Gastroesophageal sphincter (tissue), 4 donors: Measurements from ENCODE around the gene MTCL3.

ENCODE experiments used
- ATAC-seq: fragments of 150-250 bp; one replicate; pipeline ENCODE4 v1.9.1; 2016; ENCODE audit warnings: mild to moderate bottlenecking, moderate library complexity
- H3K27ac ChIP-seq, 4 donors: fragments of 200-600 bp; sonication (generic) in 3 of 4; 1 replicate in 3 of 4; 2 replicates in 1 of 4; pipeline ENCODE4 v1.5.1; 2016 to 2019
- H3K27me3 ChIP-seq: fragments of 200-600 bp; sonication (generic); one replicate; pipeline ENCODE4 v1.5.1; 2019
- H3K36me3 ChIP-seq, 2 donors: fragments of 200-600 bp; sonication (generic); one replicate each; pipeline ENCODE4 v1.5.1; 2019; ENCODE audit warnings: control low read depth in 1 of 2
- H3K4me1 ChIP-seq, 3 donors: fragments of 200-600 bp; sonication (generic); 1 replicate in 2 of 3; 2 replicates in 1 of 3; pipeline ENCODE4 v1.5.1; 2016 to 2019; ENCODE audit warnings: control low read depth in 2 of 3
- H3K4me3 ChIP-seq, 2 donors: fragments of 200-600 bp; sonication (generic); one replicate each; pipeline ENCODE4 v1.5.1; 2019; ENCODE audit warnings: mild to moderate bottlenecking in 1 of 2, moderate library complexity in 1 of 2
- H3K9me3 ChIP-seq, 3 donors: fragments of 200-600 bp; sonication (generic); one replicate each; pipeline ENCODE4 v1.5.1; 2017 to 2019; ENCODE audit warnings: control low read depth in 2 of 3
- EP300 ChIP-seq: sonication (generic); formaldehyde crosslinking; IDR thresholded peaks from one replicate; pipeline ENCODE4 v1.6.1; 2017; ENCODE audit warnings: antibody characterized with exemption, mild to moderate bottlenecking
- POLR2A ChIP-seq, 2 donors: fragments of 450-650 bp; IDR thresholded peaks; one replicate each; pipeline ENCODE4 v1.6.1; 2017; ENCODE audit warnings: antibody characterized with exemption in 2 of 2, mild to moderate bottlenecking in 2 of 2, moderate library complexity in 1 of 2
- POLR2AphosphoS5 ChIP-seq: sonication (generic); formaldehyde crosslinking; IDR thresholded peaks from one replicate; pipeline ENCODE4 v1.6.1; 2017; ENCODE audit warnings: antibody characterized with exemption
- WGBS, 2 donors: methylation state at CpG; one replicate each; pipeline ENCODE4 v1.1.5; 2018; ENCODE audit warnings: low coverage in 1 of 2; 5-methylcytosine and 5-hydroxymethylcytosine counted together
- TF ChIP-seq, protein P1 (sequence below), 4 experiments: fragments of 200-600 bp in 2 of 4; fragments of 450-650 bp in 2 of 4; sonication (generic) in 1 of 4; IDR thresholded peaks; one replicate each; pipeline ENCODE4 v1.5.1; 2017 to 2019; ENCODE audit warnings: antibody characterized with exemption in 4 of 4, mild to moderate bottlenecking in 2 of 4, moderate library complexity in 2 of 4

MTCL3 gene

GRCh38 chr6:127477658-127478057 lies 41.5 kb downstream of the MTCL3 start:
- no peak overlapping the region for H3K27ac ChIP-seq
- no peak overlapping the region for H3K4me3 ChIP-seq
- WGBS, 2 donors: 100% methylated on average over 1 of the region's 1 CpG
- peaks cover 0 to 20% of the 10 kb centered on the region in 2 donors for H3K36me3 ChIP-seq
- no peaks in the 10 kb centered on the region for H3K4me1 ChIP-seq
- H3K9me3 ChIP-seq: no peaks in the 10 kb centered on the region
- ATAC-seq: no peak
- H3K27me3 ChIP-seq: no peaks in the 10 kb centered on the region
- TF ChIP-seq, protein P1, sequence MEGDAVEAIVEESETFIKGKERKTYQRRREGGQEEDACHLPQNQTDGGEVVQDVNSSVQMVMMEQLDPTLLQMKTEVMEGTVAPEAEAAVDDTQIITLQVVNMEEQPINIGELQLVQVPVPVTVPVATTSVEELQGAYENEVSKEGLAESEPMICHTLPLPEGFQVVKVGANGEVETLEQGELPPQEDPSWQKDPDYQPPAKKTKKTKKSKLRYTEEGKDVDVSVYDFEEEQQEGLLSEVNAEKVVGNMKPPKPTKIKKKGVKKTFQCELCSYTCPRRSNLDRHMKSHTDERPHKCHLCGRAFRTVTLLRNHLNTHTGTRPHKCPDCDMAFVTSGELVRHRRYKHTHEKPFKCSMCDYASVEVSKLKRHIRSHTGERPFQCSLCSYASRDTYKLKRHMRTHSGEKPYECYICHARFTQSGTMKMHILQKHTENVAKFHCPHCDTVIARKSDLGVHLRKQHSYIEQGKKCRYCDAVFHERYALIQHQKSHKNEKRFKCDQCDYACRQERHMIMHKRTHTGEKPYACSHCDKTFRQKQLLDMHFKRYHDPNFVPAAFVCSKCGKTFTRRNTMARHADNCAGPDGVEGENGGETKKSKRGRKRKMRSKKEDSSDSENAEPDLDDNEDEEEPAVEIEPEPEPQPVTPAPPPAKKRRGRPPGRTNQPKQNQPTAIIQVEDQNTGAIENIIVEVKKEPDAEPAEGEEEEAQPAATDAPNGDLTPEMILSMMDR (IDR thresholded peaks at IDR 0.05): no peak
- no peak for TF ChIP-seq EP300

- Histone ChIP-seq H3K9me3 (no peaks in the 10 kb centered on the region), H3K27me3 (no peaks in the 10 kb centered on the region), H3K4me3 (no peak overlapping the region), H3K27ac (no peak overlapping the region), H3K4me1 (no peaks in the 10 kb centered on the region), H3K36me3 (peaks cover 0 to 20% of the 10 kb centered on the region in 2 donors)
- no peak for TF ChIP-seq POLR2AphosphoS5
- TF ChIP-seq, protein P1 (IDR thresholded peaks at IDR 0.05): no peak
- no peak for ATAC-seq
- WGBS, 2 donors: 83 to 94% methylated on average over 8 to 28 of the region's 34 CpGs
Measured at GRCh38 chr6:127475823-127476176, 43.3 kb downstream of the MTCL3 start.

GRCh38 chr6:127475135-127475822 lies 43.9 kb downstream of the MTCL3 start:
- H3K27ac ChIP-seq: no peak overlapping the region
- no peaks in the 10 kb centered on the region for H3K4me1 ChIP-seq
- peaks cover 0 to 20% of the 10 kb centered on the region in 2 donors for H3K36me3 ChIP-seq
- H3K4me3 ChIP-seq: no peak overlapping the region
- no peak for ATAC-seq
- H3K9me3 ChIP-seq: no peaks in the 10 kb centered on the region
- 50 to 94% methylated on average over 2 to 31 of the region's 87 CpGs for WGBS, 2 donors
- H3K27me3 ChIP-seq: no peaks in the 10 kb centered on the region
- TF ChIP-seq POLR2A (IDR thresholded peaks at IDR 0.05) (no peak), POLR2AphosphoS5 (no peak), EP300 (no peak)
- TF ChIP-seq, protein P1 (IDR thresholded peaks at IDR 0.05): no peak

DNA sequence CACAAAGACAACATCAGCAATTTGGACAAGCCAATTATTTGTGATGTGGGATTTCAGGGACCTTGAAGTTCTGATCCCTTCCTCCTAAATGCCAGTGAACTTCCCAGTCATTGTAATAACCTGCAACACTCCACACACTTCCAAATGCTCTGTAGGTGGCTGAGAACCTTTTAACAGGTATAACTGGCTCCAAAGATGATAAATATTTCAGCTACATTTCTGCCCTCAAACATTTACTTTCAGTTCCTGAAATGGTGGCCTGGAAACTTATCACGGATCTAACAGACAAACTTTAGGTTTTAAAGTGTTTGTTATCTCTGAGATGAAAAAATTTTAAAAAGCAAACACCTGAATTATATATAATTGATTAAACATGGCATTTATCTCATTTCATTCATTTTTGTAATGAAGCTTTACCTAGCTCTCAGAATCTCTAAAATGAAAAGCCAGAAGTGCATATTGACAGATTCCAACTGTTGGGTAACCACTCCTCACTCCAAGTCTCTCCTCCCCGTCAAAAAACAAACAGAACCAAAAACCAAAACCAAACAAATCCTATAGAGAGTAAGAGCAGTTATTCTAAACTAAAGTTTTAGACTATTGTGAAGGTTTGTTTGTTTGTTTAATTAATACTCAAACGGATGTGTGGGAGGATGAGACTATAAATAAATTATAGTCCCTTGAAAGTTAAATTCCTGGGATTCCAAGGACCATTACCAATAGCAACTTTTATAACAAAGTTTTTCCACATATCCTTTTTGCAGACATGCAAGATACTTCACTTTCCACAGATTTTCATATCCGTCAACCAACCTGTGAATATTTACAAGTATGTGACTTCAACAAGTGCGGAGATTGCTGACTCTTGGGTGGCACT lies 47.5 kb downstream of the MTCL3 start:
- TF ChIP-seq POLR2A (IDR thresholded peaks at IDR 0.05) (no peak), EP300 (no peak), POLR2AphosphoS5 (no peak)
- TF ChIP-seq, protein P1 (IDR thresholded peaks at IDR 0.05): no peak
- H3K36me3 ChIP-seq: peaks cover 0 to 13% of the 10 kb centered on the region in 2 donors
- ATAC-seq: no peak
- no peaks in the 10 kb centered on the region for H3K27me3 ChIP-seq
- no peaks in the 10 kb centered on the region for H3K4me1 ChIP-seq
- no peak overlapping the region for H3K4me3 ChIP-seq
- no peaks in the 10 kb centered on the region for H3K9me3 ChIP-seq
- WGBS, 2 donors: 56 to 79% methylated on average over 4 to 5 of the region's 5 CpGs
- no peak overlapping the region for H3K27ac ChIP-seq

DNA sequence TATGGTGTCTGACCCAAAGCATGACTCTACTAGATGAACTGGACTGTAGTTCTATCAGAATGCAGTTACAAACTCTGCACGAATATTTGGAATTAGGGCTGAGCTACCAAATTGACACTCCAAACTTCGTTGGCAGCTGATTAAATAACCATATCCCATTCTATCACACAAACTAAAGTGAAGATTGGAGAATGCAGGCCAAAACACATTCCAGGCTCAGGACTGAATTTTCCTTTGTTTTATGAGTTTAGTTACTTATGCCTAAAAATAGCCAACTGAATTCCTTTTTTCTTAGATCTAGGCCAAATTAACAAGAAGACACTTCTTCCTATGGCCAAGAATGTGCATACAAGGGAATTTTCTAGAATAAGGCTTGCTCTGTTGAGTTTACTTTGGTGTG lies 50.2 kb downstream of the MTCL3 start:
- TF ChIP-seq EP300 (no peak), POLR2A (IDR thresholded peaks at IDR 0.05) (no peak), POLR2AphosphoS5 (no peak)
- TF ChIP-seq, protein P1 (IDR thresholded peaks at IDR 0.05): no peak
- ATAC-seq: no peak
- Histone ChIP-seq H3K9me3 (no peaks in the 10 kb centered on the region), H3K4me3 (no peak overlapping the region), H3K36me3 (no peaks in the 10 kb centered on the region), H3K4me1 (peaks cover 5 to 24% (median 7%) of the 10 kb centered on the region in 3 donors), H3K27ac (no peak overlapping the region), H3K27me3 (no peaks in the 10 kb centered on the region)
- WGBS, 2 donors: 19 to 42% methylated on average over 2 of the region's 2 CpGs
